HCT116 (cell line): ENCODE data around the gene LIX1. TPM values are rescaled to one million over a fixed set of nuclear protein-coding genes. Genes with fewer than 3 reads are reported as not detected.

Experiments
- ATAC-seq: fragments of 200-7000 bp; cut with Tn5 transposase; 2 replicates; pipeline ENCODE4 v1.9.1; 2020; ENCODE audit warnings: mild to moderate bottlenecking, moderate library complexity
- BruUV-seq: library from RNA; stranded (reverse); fragments of 400-500 nt; replicated peaks from 2 replicates; lab custom pipeline; 2021; lab: Mats Ljungman, UMichigan
- CTCF ChIA-PET: fragments of 300-600 bp; sonication (Branson Sonifier 250); formaldehyde crosslinking; loops from one replicate; lab custom pipeline; 2021; ENCODE audit warnings: antibody characterized with exemption; lab: Charles Lee
- POLR2A ChIA-PET: fragments of 300-600, 350-600 bp; sonication (Branson Sonifier 250); formaldehyde crosslinking; loops from one replicate; lab custom pipeline; 2021; ENCODE audit warnings: antibody characterized with exemption; lab: Charles Lee
- RAD21 ChIA-PET, 2 experiments: fragments of 300-600 bp; sonication (Branson Sonifier 250); formaldehyde crosslinking; loops; one replicate each; lab custom pipeline; 2023; ENCODE audit warnings: low total read pairs in 2 of 2; ENCODE audit not compliant: uncharacterized antibody in 2 of 2, unreplicated experiment in 2 of 2, low non-redundant PET in 1 of 2; lab: Charles Lee
- DNase-seq: peaks from one replicate; pipeline ENCODE4 v3.0.0-alpha.2; 2010; ENCODE audit warnings: low read depth, low spot score
- H2AFZ ChIP-seq: fragments of 200-600 bp; shearing (Covaris generic), sonication (generic); 2 replicates; pipeline ENCODE4 v1.6.1; 2017; ENCODE audit warnings: low read depth, mixed run types, mixed read lengths, antibody characterized with exemption, low read length; ENCODE audit not compliant: poor library complexity, severe bottlenecking
- H3K27ac ChIP-seq: 2 replicates; pipeline ENCODE4 v1.5.1; 2012; ENCODE audit warnings: low read depth, low read length
- H3K27me3 ChIP-seq: fragments of 200-600 bp; sonication (generic); 2 replicates; pipeline ENCODE4 v1.6.1; 2016; ENCODE audit warnings: mixed run types, low read length, mixed read lengths; ENCODE audit not compliant: insufficient read depth
- H3K36me3 ChIP-seq, 2 experiments: fragments of 200-500 bp in 1 of 2; fragments of 200-600 bp in 1 of 2; sonication (Bioruptor generic) in 1 of 2; sonication (generic) in 1 of 2; 2 replicates each; pipeline versions ENCODE4 v1.5.1 to v1.6.1; 2014 to 2016; ENCODE audit warnings: low read length in 2 of 2, inconsistent platforms in 1 of 2, mixed read lengths in 1 of 2, mixed run types in 1 of 2; ENCODE audit not compliant: insufficient read depth in 2 of 2, control insufficient read depth in 1 of 2
- H3K4me1 ChIP-seq, 2 experiments: fragments of 200-600 bp in 1 of 2; sonication (generic) in 1 of 2; 2 replicates each; pipeline versions ENCODE4 v1.5.1 to v1.6.1; 2012 to 2017; ENCODE audit warnings: low read length in 2 of 2, inconsistent platforms in 1 of 2, mild to moderate bottlenecking in 1 of 2, mixed read lengths in 1 of 2, mixed run types in 1 of 2, moderate library complexity in 1 of 2; ENCODE audit not compliant: insufficient read depth in 2 of 2, control insufficient read depth in 1 of 2
- H3K4me2 ChIP-seq: fragments of 200-600 bp; sonication (generic); 2 replicates; pipeline ENCODE4 v1.6.1; 2017; ENCODE audit warnings: mixed run types, low read length, mixed read lengths
- H3K4me3 ChIP-seq, 2 experiments: fragments of 200-600 bp in 1 of 2; sonication (generic) in 1 of 2; replicated peaks in 1 of 2; 2 replicates each; pipeline ENCODE4 v1.5.1; 2011 to 2016; ENCODE audit warnings: low read length in 2 of 2, control low read depth in 1 of 2, low read depth in 1 of 2, mild to moderate bottlenecking in 1 of 2, mixed read lengths in 1 of 2, mixed run types in 1 of 2
- H3K79me2 ChIP-seq: fragments of 200-600 bp; sonication (generic); 2 replicates; pipeline ENCODE4 v1.6.1; 2017; ENCODE audit warnings: mild to moderate bottlenecking, mixed run types, low read length, moderate library complexity, mixed read lengths; ENCODE audit not compliant: insufficient read depth
- H3K9ac ChIP-seq: fragments of 200-600 bp; sonication (generic); 2 replicates; pipeline ENCODE4 v1.6.1; 2016; ENCODE audit warnings: low read length, mixed read lengths
- H3K9me2 ChIP-seq: fragments of 200-600 bp; sonication (generic), shearing (Covaris generic); 2 replicates; pipeline ENCODE4 v1.6.1; 2017; ENCODE audit warnings: mixed run types, mild to moderate bottlenecking, moderate library complexity; ENCODE audit not compliant: insufficient read depth
- H3K9me3 ChIP-seq, 2 experiments: fragments of 200-500 bp in 1 of 2; fragments of 200-600 bp in 1 of 2; sonication (Bioruptor generic) in 1 of 2; sonication (generic) in 1 of 2; 2 replicates each; pipeline ENCODE4 v1.6.1; 2014 to 2017; ENCODE audit warnings: low read length in 2 of 2, mixed read lengths in 2 of 2, inconsistent platforms in 1 of 2, low read depth in 1 of 2, mild to moderate bottlenecking in 1 of 2, mixed run types in 1 of 2, moderate library complexity in 1 of 2; ENCODE audit not compliant: control insufficient read depth in 1 of 2, insufficient read depth in 1 of 2
- H4K20me1 ChIP-seq: fragments of 200-600 bp; sonication (generic), shearing (Covaris generic); 2 replicates; pipeline ENCODE4 v1.6.1; 2017; ENCODE audit warnings: mixed run types, mild to moderate bottlenecking, moderate library complexity; ENCODE audit not compliant: insufficient read depth
- ATF3 ChIP-seq: IDR thresholded peaks from 2 replicates; pipeline ENCODE4 v1.6.1; 2012
- CBX3 ChIP-seq: IDR thresholded peaks from 2 replicates; pipeline ENCODE4 v1.6.1; 2012; ENCODE audit warnings: low read depth
- CEBPB ChIP-seq: IDR thresholded peaks from 2 replicates; pipeline ENCODE4 v1.6.1; 2012; ENCODE audit warnings: low read depth
- EGR1 ChIP-seq: IDR thresholded peaks from 2 replicates; pipeline ENCODE4 v1.6.1; 2012; ENCODE audit warnings: low read depth
- ELF1 ChIP-seq: IDR thresholded peaks from 2 replicates; pipeline ENCODE4 v1.6.1; 2012; ENCODE audit warnings: low read depth, borderline replicate concordance
- EZH2 ChIP-seq: fragments of 200-600 bp; sonication (generic); IDR thresholded peaks from 2 replicates; pipeline ENCODE4 v1.6.1; 2017; ENCODE audit warnings: antibody characterized with exemption, mixed run types
- EZH2phosphoT487 ChIP-seq: fragments of 200-600 bp; IDR thresholded peaks from 2 replicates; pipeline ENCODE4 v1.6.1; 2018; ENCODE audit warnings: antibody characterized with exemption, borderline replicate concordance
- JUND ChIP-seq: IDR thresholded peaks from 2 replicates; pipeline ENCODE4 v1.6.1; 2012
- POLR2A ChIP-seq: IDR thresholded peaks from 2 replicates; pipeline ENCODE4 v1.7.0; 2011; ENCODE audit warnings: borderline replicate concordance; ENCODE audit not compliant: insufficient read depth, insufficient read length; ENCODE audit errors: extremely low read depth
- POLR2AphosphoS5 ChIP-seq: IDR thresholded peaks from 2 replicates; pipeline ENCODE4 v1.6.1; 2011; ENCODE audit warnings: mild to moderate bottlenecking, low read depth, low read length, moderate library complexity
- RAD21 ChIP-seq: IDR thresholded peaks from 2 replicates; pipeline ENCODE4 v1.6.1; 2012; ENCODE audit warnings: low read depth, mild to moderate bottlenecking
- SIN3A ChIP-seq: IDR thresholded peaks from 2 replicates; pipeline ENCODE4 v1.6.1; 2012; ENCODE audit warnings: low read depth
- SP1 ChIP-seq: IDR thresholded peaks from 2 replicates; pipeline ENCODE4 v1.6.1; 2012; ENCODE audit warnings: low read depth
- SRF ChIP-seq: IDR thresholded peaks from 2 replicates; pipeline ENCODE4 v1.6.1; 2012; ENCODE audit warnings: low read depth
- TCF7L2 ChIP-seq: IDR thresholded peaks from 2 replicates; pipeline ENCODE4 v1.7.0; 2011; ENCODE audit warnings: borderline replicate concordance, inconsistent platforms; ENCODE audit not compliant: insufficient read depth, insufficient read length; ENCODE audit errors: extremely low read depth
- YY1 ChIP-seq: IDR thresholded peaks from 2 replicates; pipeline ENCODE4 v1.6.1; 2011; ENCODE audit warnings: low read length, low read depth, moderate library complexity, mild to moderate bottlenecking; ENCODE audit not compliant: insufficient replicate concordance; ENCODE audit errors: extremely low read depth
- ZBTB33 ChIP-seq: IDR thresholded peaks from 2 replicates; pipeline ENCODE4 v1.6.1; 2011; ENCODE audit warnings: mild to moderate bottlenecking, low read length, moderate library complexity; ENCODE audit not compliant: insufficient replicate concordance; ENCODE audit errors: extremely low read depth
- ZFX ChIP-seq: fragments of 450-650 bp; IDR thresholded peaks from 2 replicates; pipeline ENCODE4 v1.6.1; 2017
- ZNF274 ChIP-seq: fragments of 200-500 bp; sonication (Bioruptor generic); IDR thresholded peaks from 2 replicates; pipeline ENCODE4 v1.6.1; 2014; ENCODE audit warnings: mild to moderate bottlenecking, low read depth, low read length, inconsistent platforms
- intact Hi-C: fragments of 100-400 bp; cut with micrococcal nuclease; formaldehyde crosslinking; loops from 2 replicates; pipeline ENCODE4 v1.10.0; 2022
- total RNA-seq: library from RNA; stranded (reverse); gene quantifications from one replicate; pipeline ENCODE4 v1.2.1, GENCODE V29; 2021; ENCODE audit not compliant: unreplicated experiment
- TF ChIP-seq, protein P1 (sequence below): IDR thresholded peaks from 2 replicates; pipeline ENCODE4 v1.6.1; 2012

Gene LIX1
- total RNA-seq, 1 experiment from 2014 or later: not detected

DNA sequence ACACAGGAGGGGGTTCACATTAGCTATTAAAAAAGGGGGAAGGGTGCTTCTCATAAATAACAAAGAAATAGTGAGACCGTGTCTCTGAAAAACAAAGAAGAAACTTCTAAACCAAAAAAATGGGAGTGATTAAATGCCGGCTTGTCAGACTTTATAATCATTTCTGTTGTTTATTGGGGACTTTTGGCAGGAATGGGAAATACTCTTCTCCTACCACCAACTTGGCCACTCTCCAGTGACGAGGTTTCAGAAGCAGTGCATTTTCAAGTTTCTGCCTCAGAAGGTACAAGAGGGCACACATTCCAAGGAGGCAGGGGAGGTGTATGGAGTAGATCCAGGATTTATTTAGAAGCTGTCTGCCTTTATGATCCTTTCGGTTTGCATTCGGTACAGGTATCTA lies 46.2 kb downstream of the LIX1 start:
- Histone ChIP-seq H3K36me3 (no peaks in the 10 kb centered on the region), H3K9me2 (no peaks in the 10 kb centered on the region), H3K4me2 (no peak overlapping the region), H3K9ac (no peak overlapping the region), H3K4me3 (no peak overlapping the region), H3K27ac (no peak overlapping the region), H3K4me1 (no peaks in the 10 kb centered on the region), H3K9me3 (no peaks in the 10 kb centered on the region), H4K20me1 (no peaks in the 10 kb centered on the region), H2AFZ (no peak overlapping the region), H3K79me2 (no peaks in the 10 kb centered on the region), H3K27me3 (no peaks in the 10 kb centered on the region)
- intact Hi-C loops: no loop called here
- ChIA-PET RAD21 (no interaction called here), CTCF (no interaction called here), POLR2A (no interaction called here)
- ATAC-seq (no peak), DNase-seq (no peak)
- no TSS peak for BruUV-seq
- TF ChIP-seq ZFX (no peak), CEBPB (no peak), RAD21 (no peak), JUND (no peak), EZH2 (no peak), SIN3A (no peak), YY1 (no peak), ATF3 (no peak), TCF7L2 (no peak), SRF (no peak), ZBTB33 (no peak), EZH2phosphoT487 (no peak), POLR2A (no peak), CBX3 (no peak), POLR2AphosphoS5 (no peak), ELF1 (no peak), SP1 (no peak), EGR1 (no peak), ZNF274 (no peak)
- TF ChIP-seq, protein P1, sequence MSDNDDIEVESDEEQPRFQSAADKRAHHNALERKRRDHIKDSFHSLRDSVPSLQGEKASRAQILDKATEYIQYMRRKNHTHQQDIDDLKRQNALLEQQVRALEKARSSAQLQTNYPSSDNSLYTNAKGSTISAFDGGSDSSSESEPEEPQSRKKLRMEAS: no peak
